Keratinocyte (primary cell): Measurements from ENCODE around the gene SPDL1.

Experiments used
- EZH2 ChIP-seq: IDR thresholded peaks from one replicate; pipeline ENCODE4 v1.6.1; 2012; ENCODE audit warnings: inconsistent platforms, mild to moderate bottlenecking, low read length, moderate library complexity
- TF ChIP-seq, protein P1 (sequence below), 3 experiments: IDR thresholded peaks in 1 of 3; conservative IDR thresholded peaks in 1 of 3; optimal IDR thresholded peaks in 1 of 3; 2 replicates in 2 of 3; 3 replicates in 1 of 3; pipeline versions ENCODE3 to v1.5.1; 2011; ENCODE audit warnings: low read length in 3 of 3, mild to moderate bottlenecking in 3 of 3, moderate library complexity in 2 of 3, control low read depth in 1 of 3, inconsistent platforms in 1 of 3; ENCODE audit not compliant: insufficient read depth in 2 of 3; ENCODE audit errors: extremely low read depth in 1 of 3

DNA sequence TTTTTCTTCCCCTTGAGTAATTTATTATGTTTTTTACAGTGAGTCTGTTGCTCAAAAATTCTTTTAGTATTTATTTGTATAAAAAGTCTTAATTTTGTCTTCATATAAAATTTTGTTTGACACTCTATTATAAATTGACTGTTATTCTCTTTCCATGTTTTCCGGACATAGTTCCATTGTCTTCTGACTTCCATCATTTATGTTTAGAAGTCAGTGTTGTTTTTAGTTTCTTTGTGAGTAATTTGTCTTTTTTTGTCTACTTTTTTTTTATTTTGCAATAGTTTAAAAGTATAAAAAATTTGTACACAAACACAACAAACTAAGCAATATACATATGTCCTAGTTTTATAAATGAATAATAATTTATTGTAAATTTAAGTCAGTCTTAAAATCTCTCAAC lies 25.7 kb upstream of the SPDL1 start:
- TF ChIP-seq EZH2 = no peak
- TF ChIP-seq, protein P1, sequence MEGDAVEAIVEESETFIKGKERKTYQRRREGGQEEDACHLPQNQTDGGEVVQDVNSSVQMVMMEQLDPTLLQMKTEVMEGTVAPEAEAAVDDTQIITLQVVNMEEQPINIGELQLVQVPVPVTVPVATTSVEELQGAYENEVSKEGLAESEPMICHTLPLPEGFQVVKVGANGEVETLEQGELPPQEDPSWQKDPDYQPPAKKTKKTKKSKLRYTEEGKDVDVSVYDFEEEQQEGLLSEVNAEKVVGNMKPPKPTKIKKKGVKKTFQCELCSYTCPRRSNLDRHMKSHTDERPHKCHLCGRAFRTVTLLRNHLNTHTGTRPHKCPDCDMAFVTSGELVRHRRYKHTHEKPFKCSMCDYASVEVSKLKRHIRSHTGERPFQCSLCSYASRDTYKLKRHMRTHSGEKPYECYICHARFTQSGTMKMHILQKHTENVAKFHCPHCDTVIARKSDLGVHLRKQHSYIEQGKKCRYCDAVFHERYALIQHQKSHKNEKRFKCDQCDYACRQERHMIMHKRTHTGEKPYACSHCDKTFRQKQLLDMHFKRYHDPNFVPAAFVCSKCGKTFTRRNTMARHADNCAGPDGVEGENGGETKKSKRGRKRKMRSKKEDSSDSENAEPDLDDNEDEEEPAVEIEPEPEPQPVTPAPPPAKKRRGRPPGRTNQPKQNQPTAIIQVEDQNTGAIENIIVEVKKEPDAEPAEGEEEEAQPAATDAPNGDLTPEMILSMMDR (optimal IDR thresholded peaks at IDR 0.05 in 1 of 3, IDR thresholded peaks at IDR 0.05 in 1 of 3, conservative IDR thresholded peaks at IDR 0.05 in 1 of 3; ENCODE audit: extremely low read depth in 1 of 3, insufficient read depth in 2 of 3, low read length in 3 of 3) = no peak
